ENCODE data around the gene TWF1.

GRCh38 chr12:43835656-43836474 is 29.7 kb upstream of the TWF1 start, which contains the start of gene TMEM117:
- TF ChIP-seq CTCF (conservative IDR thresholded peaks at IDR 0.05) (no peak), EZH2 (IDR thresholded peaks at IDR 0.05; ENCODE audit: low read depth) (no peak)
